Iris pigment epithelial cell (primary cell): Measurements from ENCODE around the gene CEP128.

Source experiments
- DNase-seq: peaks from one replicate; pipeline ENCODE4 v3.0.0-alpha.2; 2011; ENCODE audit warnings: low read depth

Gene CEP128

DNA sequence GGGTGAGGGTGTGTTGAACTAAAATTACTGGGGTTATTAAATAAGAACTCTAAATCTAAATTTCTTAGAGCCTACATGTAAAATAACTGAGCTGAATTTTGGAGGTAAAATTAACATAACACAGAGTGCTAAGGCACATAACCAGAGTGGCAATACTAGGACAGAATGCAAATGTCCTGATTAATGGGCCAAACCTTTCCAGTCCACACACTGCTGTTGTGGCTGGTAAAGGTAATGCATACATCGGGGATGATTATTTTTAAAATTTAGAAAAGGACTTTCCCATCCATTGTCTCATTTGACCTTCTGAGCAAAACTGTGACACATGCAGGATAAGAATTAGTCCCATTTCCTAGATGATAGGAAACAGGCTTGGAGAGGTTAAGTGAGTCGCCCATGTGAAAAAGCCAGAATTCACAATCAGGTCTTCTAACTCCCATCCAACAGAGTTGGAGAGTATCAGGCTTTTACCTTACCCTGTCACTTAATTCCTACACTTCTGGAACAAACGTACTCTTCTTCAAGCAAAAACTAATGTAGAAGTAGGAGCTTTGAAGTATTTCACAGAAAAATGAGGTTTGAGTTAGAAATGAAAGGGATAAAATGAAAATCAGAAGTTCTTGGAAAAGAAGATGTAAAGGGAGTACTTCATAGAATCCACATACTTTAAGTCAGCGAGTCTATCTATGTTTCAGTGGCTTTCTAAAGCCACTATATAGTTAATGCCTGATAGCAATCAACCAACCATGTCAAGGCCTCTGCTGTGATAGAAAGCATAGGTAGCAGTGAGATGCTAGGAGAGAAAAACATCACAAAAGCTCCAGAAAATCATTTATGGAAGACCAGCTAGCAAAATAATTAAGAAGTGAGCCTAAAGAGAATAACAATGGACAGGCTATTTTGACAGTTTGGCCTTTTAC lies 395.3 kb downstream of the CEP128 start:
- no peak for DNase-seq

DNA sequence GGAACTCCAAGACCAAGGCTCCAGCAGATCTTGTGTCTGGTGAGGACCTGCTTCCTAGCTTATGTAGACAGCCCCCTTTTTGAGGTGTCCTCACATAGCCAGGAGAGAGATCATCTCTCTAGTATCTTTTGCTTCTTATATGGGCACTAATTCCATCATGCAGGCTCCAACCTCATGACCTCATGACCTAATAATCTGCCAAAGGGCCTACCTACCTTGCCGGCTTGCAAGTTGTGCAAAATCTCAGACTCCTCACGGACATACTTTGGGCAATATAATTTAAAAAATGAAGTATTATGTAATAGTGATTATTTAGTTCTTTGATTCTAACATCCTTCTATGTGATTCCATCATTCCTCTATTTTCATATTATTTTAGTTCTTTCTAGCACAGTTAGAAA lies 397.2 kb downstream of the CEP128 start:
- no peak for DNase-seq

DNA sequence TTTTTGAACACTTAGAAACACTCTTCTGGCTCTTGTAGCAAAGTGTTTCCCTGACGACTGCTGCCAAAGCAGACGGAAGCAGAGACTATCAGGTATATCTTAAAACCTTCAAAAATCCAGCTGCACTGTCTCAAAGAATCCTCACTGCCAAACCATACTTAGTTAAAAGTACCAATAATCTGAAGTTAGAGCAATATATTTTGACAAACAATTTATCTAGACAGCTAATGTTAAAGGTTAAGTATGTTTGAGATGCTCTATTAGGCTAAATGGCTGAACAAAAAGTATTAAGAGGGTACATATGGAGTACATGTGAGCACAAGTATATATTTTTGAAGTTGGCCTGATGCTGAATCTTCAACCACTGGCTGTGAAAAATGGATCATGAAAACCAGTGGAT lies 398.3 kb downstream of the CEP128 start:
- DNase-seq = no peak

DNA sequence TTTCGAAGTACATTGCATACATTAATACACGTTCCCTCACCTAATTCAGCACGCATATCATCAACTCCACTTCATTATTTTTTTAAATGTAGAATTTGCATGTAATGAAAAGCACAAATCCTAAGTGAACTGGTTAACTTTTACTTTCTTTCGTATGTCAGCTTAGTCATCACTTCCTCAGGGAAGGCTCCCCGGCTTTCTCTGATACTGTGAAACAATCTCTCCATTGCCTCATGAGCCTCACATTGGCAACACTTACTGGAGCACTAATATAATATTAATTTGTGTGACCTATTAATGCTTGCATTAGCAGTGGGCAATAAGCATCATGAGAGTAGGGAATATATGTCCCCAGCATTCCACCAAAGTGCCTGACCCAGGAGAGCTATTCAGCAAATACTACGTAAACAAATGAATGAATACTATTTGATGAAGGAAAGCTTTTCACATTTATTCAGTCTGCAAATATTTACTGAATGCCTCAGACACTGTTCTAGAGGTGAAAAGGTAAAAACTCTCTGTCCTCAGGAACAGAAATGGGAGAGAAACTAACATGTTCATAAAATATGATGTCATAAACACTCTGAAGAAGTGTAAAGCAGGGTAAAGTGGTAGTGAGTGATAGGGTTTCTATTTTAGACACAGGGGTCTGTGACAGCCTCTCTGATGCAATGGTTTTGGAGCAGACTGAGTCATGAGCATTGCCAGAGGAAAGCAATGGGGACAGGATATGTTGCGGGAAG lies 402.7 kb downstream of the CEP128 start:
- peak; percentile 45 for DNase-seq

DNA sequence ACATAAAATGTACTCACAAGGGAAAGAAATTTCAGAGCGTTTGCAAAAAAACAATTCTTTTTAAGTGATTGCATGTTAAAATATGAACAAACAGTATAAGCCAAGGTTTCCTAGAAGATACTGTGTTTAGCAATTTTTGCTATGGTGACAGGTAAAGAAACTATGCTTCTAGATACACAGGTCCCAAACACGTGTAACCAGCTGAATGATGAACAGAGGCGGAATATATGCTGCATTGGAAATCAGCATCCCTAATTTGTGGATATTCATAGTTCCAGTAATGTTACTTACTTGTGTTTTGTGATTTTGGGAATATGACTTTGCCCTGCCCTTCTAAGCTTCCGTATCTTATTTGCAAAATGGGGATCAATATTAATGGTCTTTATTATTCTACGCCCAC lies 403.9 kb downstream of the CEP128 start:
- DNase-seq = no peak

DNA sequence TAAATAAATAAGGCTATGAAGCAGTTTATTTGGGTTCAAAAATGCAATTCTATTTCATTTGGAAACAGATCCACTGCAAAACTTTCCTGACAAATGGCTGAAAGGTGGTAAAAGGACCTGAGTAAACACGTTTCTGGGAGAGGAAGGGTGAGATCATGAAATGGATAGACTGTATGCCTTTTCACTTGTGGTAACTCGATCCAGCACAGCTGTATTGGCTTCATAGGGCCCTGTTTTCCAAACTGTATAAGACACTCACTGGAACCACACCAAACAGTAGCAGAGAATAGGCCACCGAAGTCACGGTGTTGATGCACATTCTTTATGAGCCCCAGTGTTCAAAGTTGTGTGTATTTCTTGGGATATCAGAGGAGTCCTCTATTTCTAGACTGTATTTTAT lies 405.1 kb downstream of the CEP128 start:
- DNase-seq = peak; percentile 35

DNA sequence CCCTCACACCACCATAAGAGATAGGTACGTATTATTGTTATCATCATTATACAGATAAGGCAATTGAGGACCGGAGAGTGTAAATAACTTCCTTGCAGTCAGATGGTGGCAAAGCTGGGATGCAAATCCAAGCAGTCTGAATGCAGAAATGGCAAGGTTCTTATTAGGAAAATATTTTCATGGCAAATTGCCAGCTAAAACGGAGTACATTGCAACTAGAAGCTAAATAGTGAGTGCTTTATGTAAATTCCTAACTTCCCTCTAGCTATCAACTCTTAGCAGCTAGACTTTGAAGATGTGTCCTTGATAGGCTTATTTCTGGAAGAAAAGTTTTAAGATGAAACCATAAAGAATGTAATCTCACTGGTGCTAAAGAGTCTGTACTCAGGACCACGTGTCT lies 406.4 kb downstream of the CEP128 start:
- peak; percentile 10 for DNase-seq

DNA sequence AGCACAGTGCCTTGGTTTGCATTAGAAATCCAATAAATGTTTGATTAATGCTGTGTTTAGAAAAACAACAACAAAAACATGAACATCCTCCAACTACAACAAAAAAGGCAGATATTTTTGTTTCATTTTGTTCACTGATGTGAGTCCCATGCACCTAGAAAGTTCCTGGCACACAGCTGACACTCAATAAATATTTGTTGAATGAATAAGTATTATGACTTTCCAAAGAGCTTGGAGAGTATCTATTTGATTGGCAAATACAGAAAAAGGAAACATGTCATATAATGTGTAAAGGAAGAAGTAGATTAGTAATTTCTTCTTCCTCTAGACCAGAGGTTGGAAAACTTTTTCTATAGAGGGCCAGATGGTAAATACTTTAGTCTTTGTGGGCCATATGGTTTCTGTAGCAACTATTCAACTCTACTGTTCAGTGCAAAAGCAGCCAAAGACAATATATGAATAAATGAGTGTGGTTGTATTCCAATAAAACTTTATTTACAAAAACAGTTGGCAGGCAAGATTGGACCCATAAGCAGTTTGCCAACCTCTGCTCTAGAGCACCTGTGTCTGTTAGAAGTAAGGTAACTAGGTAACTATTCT lies 417.9 kb downstream of the CEP128 start:
- peak; percentile 37 for DNase-seq

DNA sequence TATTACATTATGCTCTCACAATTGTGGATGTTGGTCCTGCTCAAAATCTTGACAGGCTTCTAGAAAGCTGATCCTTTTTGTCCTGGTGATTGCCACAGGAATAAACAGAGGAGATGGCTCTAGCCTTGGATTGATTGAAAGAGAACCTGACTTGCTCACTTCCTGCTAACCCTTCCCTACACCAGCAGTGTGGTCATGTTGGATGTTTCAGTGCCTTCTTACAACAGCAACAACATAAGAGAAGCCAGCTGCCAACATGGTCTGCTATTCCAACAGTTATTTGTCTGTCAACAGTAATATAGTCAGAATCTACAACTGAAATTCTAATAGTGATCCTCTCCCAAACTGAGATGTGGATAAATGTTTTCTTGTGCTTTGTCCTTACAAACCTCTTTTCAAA lies 418.6 kb downstream of the CEP128 start:
- peak; percentile 52 for DNase-seq

DNA sequence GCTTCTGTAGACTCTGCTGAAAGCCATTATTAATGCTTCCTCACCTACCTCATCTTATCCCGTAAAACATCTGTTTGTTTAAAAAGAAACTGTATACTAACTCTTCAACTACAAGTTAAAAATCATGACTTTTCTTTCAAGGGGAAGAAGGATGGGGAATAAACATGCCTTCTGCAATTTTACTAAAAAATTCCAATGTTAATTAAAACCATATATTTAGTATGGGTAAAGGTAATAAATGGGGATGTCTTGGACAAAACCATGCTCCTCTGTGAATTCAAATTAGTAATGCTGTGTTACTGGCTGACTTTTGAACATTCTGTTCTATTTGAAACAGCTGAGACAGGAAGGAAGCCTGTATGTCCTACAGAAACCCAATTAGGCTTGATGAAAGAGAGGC lies 419.1 kb downstream of the CEP128 start:
- DNase-seq = no peak

DNA sequence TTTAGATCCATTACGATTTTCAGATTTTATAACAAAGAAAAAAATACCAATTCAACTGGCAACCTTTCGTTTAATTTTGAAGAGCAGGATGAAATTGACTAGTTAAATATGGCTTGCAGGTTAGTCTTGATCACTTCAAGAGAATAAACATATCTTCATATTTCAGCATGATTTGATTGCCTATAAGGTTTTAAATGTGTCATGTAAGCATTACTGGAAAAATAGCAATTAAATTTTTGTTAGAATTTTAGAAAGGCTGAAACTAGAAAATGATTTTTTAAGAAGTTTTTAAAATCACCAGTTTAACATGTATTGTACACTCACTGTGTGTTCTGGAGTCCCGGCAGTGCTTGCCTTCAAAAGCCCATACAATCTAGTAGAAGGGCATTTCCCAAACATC lies 420.1 kb downstream of the CEP128 start:
- no peak for DNase-seq

DNA sequence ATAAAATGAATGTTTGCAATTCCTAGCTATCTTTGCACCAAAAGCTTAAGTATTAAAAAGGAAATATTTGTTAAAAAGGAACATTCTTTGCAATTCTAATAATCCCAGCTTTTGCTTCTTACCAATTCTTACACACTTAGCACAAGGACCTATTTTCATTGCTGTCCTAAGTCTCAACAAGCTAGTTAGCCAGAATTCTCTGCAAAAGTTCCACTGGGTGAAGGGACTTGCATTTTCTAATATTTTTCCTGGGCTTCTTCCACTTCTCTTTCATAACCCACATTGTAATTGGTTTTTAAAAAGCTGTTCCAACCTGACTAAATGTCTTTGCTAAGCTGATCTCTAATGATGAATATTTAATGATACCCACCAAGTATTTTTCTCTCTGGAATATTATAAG lies 422.5 kb downstream of the CEP128 start:
- DNase-seq = no peak

DNA sequence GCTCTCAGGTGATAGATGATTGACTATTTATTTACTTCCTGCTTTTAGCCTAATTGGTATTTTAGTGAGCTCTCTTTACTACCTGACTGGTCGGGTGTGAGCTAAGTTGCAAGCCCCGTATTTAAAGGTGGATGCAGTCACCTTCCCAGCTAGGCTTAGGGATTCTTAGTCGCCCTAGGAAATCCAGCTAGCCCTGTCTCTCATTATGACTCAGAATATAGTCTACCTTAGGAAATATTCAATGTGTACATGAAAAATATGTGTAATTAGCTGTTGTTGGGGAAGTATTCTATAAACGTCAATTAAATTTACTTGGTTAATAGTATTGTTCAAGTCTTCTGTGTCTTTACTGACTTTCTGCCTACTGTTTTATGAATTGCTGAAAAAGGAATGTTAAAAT lies 423.4 kb downstream of the CEP128 start:
- no peak for DNase-seq

DNA sequence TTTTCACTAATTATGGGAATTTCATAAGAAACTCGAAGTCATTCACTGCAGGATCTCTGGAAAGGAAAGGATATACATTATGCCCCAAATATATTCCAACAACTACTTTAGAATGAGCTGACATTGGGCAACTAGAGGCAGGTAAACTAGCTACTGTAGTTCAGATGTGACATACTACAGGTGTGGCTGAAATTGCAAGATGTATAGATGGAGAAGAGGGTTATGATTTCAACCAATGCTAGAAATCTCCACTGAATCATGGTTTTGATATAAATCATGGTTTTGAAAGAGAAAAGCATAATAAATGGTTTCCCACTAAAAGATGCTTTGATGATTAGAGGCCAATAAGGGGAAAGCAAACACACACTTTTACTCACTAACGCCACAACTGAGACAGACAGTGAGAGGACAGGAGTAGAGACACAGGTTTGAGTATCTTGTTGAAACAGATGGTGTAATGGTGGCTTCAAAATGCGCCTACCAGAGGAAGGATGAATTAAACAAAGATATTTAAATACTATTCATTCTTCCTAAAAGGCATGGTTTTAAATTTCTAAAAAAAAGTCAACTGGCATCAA lies 434.2 kb downstream of the CEP128 start:
- no peak for DNase-seq

DNA sequence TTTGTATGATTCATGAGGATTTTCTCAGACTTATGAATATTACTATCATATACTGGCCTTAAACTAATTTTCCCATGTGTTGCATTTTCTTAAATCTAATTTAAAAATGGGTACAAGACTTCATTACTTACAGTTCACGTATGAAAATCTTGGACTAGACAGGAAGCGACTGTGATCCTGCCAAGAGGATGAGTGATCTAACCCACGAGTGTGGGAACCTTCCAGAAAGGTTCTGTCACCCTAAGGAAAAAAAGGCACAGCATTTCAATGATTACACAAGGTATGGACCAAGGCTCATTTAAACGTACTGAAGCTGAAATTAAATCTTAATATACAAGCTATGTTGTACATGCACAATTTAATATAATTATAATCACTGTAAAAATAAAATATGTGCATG lies 436.8 kb downstream of the CEP128 start:
- peak; percentile 39 for DNase-seq

DNA sequence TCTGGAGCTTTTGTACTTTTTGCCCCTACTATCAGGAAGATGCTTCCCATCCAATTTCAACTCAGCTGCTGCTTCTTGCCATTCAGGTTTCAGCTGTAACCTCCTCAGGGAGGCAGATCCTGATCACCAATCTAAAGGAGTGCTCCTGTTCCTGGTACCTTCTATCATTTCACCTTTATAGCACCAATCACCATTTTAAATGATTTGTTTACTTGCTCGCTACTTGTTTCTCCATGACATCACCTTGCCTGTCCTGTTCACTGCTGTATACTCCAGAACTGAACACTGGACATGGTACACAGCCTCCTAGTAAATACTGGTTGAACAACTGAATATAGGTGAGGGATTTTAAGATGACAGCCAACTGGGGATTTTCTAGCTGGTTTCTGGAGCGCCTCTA lies 443.0 kb downstream of the CEP128 start:
- no peak for DNase-seq

DNA sequence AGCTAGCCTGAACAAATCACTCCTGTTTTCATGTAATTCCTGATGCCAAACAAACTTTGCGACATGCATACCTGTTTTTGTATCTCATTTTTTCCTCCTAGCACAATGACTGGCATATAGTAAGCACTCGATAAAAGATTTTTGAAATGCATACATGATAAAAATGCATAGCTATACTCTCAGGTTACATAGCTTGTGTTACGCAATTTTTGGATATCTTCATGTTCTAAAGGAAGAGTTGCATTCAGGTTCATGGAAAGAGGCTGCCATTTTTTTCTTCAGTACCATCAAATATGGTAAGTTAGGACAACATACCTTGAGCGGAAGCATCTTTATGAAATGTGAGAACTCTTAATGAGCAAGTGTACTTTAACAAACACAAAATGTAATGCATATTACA lies 445.4 kb downstream of the CEP128 start:
- DNase-seq = no peak

DNA sequence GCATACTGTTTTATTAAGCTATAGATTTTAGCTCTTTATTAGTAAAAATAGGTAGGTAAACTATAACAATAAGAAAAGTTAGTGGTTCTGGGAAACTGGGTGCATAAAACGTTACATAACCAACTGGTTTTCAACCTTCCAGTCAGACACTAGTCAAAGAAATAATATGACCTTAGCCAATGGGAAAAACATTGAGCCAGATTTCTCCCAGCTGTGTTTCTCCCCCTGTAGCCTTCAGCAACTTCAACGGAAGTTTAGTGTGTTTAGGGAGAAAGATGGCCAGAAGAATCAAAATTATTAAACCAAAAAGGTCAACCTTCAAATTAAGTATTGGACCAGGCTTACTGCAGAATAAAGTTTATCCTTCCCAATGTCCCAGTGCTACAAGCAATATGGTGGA lies 446.8 kb downstream of the CEP128 start:
- no peak for DNase-seq

DNA sequence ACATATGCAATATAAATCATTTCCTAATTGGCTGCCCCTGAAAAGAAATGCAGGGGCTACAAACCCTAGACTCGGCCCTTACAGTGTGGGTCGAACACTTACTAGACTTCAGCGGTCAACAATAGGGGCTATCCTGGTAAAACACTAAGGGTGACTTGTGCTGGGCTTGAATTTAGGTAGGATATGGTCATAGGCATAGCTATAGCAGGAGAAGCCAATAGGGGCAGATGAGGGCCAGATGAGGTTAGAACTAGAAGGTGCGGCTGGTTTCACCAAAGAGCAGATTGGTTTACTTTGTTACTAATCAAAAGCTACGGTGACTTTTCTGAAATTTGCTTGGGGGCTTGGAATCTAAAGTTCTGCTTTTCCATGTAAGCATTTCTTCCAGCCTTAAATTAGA lies 447.9 kb downstream of the CEP128 start:
- no peak for DNase-seq

DNA sequence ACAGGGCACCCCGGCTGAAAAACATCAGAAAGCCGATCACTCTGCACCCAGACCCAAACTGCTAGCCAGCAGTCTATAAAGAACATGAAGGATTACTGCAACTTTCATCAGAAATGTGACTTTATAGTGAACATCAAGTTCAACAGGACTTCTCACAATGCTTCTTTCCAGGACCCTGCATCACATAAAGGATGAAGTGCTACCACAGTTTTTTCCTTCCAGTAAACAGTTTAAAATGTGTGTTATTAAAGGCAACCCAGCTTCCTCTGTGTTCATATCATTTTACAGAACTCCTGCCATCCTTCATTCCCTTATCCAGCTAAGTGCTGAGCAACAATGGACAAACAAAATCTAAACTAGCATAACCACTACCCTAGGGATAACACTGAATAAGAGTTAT lies 449.9 kb downstream of the CEP128 start:
- no peak for DNase-seq

DNA sequence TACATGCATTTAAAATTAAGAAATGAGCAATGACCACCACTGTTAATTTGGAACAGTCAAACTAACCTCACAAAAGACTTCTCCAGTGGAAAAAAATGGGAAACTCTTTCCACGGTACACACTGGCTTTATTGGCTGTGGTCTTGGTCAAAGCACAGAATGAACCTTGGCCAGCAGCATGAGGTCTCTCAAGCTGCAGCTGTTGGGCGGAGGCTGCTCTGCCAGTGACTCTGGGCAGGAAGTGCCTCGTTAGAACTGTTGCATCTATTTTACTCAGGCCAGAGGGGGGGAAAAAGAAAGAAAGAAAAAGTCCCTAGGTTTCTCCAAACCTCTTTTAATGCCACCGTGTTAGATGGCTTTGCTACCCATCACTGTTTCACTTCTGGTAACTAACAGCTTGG lies 450.4 kb downstream of the CEP128 start:
- peak; percentile 34 for DNase-seq

DNA sequence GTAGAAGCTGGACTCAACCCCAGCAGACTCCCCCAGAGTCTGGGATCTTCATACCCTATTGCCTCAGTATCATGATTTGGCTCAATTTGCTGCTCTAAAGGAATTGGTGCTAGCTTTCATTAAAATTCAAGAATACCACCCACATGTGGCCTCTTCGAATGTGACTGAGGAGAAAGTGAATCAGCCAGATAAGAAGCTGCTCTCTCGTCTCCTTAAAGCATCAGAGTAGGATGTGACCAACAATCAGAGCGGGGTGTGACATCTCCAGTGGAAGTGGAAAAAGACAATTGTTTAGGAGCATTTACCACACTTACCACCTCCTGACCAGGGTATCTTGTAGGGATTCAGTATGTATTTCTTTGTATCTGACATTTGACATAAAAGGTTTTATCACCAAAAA lies 452.0 kb downstream of the CEP128 start:
- DNase-seq = no peak

DNA sequence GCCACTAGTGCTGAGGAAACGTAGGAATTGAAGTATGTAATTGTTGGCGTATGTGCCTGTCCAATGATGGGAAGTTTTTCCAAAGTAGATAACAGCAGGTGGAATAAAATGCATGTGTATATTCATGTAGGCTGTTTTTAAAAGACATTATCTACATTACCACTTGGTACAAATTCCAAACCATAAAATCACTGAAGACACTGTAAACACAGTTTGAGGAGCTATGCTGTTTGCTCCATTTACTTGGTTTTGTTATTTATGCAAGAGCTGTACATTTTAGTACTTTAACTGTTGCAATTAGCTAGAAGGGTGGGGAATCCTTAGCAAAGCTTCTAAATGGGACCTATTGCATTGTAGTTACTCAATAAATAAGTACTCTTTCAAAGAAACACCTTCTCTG lies 455.8 kb downstream of the CEP128 start:
- no peak for DNase-seq
